Measurements from ENCODE around the gene MEF2D. TPM values are rescaled to one million over a fixed set of nuclear protein-coding genes. Genes with fewer than 3 reads are reported as not detected.

The MEF2D gene
- total RNA-seq, 1 donor from 2014 or later = 16.6 TPM

DNA sequence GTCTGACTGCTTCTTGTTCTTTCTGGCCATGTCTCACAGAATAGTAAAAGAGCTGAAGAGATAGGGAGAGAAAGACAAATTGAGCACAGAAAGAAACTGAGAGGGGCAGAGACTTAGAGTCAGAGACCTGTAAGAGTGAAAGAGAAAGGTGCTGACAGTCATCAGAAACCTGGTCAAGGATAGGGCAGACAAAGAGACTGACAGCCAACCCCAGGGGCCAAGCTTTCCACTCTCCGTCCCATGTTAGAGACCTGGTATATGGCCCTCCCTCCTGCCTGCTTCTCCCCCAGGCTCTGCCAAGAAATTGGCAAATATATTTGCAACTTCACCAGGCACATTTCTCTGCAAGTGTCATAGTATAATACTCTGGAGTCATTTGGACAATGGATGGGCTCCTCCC, 67.0 kb downstream of the MEF2D start:
- TF ChIP-seq, protein P1, sequence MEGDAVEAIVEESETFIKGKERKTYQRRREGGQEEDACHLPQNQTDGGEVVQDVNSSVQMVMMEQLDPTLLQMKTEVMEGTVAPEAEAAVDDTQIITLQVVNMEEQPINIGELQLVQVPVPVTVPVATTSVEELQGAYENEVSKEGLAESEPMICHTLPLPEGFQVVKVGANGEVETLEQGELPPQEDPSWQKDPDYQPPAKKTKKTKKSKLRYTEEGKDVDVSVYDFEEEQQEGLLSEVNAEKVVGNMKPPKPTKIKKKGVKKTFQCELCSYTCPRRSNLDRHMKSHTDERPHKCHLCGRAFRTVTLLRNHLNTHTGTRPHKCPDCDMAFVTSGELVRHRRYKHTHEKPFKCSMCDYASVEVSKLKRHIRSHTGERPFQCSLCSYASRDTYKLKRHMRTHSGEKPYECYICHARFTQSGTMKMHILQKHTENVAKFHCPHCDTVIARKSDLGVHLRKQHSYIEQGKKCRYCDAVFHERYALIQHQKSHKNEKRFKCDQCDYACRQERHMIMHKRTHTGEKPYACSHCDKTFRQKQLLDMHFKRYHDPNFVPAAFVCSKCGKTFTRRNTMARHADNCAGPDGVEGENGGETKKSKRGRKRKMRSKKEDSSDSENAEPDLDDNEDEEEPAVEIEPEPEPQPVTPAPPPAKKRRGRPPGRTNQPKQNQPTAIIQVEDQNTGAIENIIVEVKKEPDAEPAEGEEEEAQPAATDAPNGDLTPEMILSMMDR (IDR thresholded peaks at IDR 0.05; ENCODE audit: insufficient read depth, low read length, poor library complexity, severe bottlenecking) = no peak
- no peak overlapping the region for H3K4me3 ChIP-seq (ENCODE audit: low read depth, low read length)
- peaks cover 89% of the 10 kb centered on the region for H3K27me3 ChIP-seq (ENCODE audit: control insufficient read depth, insufficient read depth, low read length)
- H3K36me3 ChIP-seq (ENCODE audit: control insufficient read depth, insufficient read depth, low read length) = no peaks in the 10 kb centered on the region
- no peak for DNase-seq (ENCODE audit: low read depth)

GRCh38 chr1:156433032-156433431, 67.5 kb downstream of the MEF2D start:
- no peak overlapping the region for H3K4me3 ChIP-seq (ENCODE audit: low read depth, low read length)
- no peak for DNase-seq (ENCODE audit: low read depth)
- TF ChIP-seq, protein P1 (IDR thresholded peaks at IDR 0.05; ENCODE audit: insufficient read depth, low read length, poor library complexity, severe bottlenecking) = no peak
- peaks cover 93% of the 10 kb centered on the region for H3K27me3 ChIP-seq (ENCODE audit: control insufficient read depth, insufficient read depth, low read length)
- H3K36me3 ChIP-seq (ENCODE audit: control insufficient read depth, insufficient read depth, low read length) = no peaks in the 10 kb centered on the region

DNA sequence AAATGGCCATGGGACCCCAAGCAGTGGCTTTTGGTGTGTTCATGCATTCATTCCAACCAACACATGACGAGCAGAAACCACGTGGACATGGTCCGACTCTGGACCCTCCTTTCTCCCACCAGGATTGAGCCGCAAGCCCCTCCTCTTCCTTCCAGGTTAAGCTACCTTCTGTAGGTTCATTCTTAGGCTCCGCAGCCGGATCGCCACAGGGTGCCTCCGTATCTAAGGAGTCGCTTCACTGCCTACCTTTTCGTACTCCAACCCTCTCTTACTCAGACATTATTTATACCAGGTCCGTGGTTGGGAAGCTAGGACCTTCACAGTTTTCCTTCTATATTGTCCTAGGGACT, 67.9 kb downstream of the MEF2D start:
- Histone ChIP-seq H3K27me3 (ENCODE audit: control insufficient read depth, insufficient read depth, low read length) (peaks cover 94% of the 10 kb centered on the region), H3K36me3 (ENCODE audit: control insufficient read depth, insufficient read depth, low read length) (no peaks in the 10 kb centered on the region), H3K4me3 (ENCODE audit: low read depth, low read length) (no peak overlapping the region)
- no peak for DNase-seq (ENCODE audit: low read depth)
- TF ChIP-seq, protein P1 (IDR thresholded peaks at IDR 0.05; ENCODE audit: insufficient read depth, low read length, poor library complexity, severe bottlenecking) = no peak

- peaks cover 91% of the 10 kb centered on the region for H3K27me3 ChIP-seq (ENCODE audit: control insufficient read depth, insufficient read depth, low read length)
- DNase-seq (ENCODE audit: low read depth) = no peak
- no peaks in the 10 kb centered on the region for H3K36me3 ChIP-seq (ENCODE audit: control insufficient read depth, insufficient read depth, low read length)
- no peak overlapping the region for H3K4me3 ChIP-seq (ENCODE audit: low read depth, low read length)
- TF ChIP-seq, protein P1 (IDR thresholded peaks at IDR 0.05; ENCODE audit: insufficient read depth, low read length, poor library complexity, severe bottlenecking) = no peak
These were observed 68.6 kb downstream of the MEF2D start for GRCh38 chr1:156431769-156432668.

DNA sequence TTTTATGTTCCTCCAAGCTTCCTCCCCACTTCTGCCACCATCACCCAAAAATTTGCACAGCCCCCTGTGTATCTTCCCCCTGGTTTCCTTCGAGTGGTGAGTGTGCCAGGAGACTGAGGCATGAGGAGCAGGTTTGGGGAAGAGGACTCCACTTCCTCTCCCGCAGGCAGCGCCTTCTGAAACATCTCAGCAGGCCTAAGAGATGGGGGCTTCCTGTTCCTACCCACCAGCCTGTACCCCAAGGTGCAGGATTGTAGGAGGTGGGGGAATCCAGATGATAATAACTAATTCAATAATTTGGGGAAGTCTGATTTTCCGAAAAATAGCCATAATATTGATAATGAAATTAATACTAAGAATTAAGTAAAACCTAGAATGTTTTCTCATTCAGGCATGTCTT, 69.2 kb downstream of the MEF2D start:
- Histone ChIP-seq H3K36me3 (ENCODE audit: control insufficient read depth, insufficient read depth, low read length) (no peaks in the 10 kb centered on the region), H3K27me3 (ENCODE audit: control insufficient read depth, insufficient read depth, low read length) (peaks cover 91% of the 10 kb centered on the region), H3K4me3 (ENCODE audit: low read depth, low read length) (no peak overlapping the region)
- TF ChIP-seq, protein P1 (IDR thresholded peaks at IDR 0.05; ENCODE audit: insufficient read depth, low read length, poor library complexity, severe bottlenecking) = no peak
- DNase-seq (ENCODE audit: low read depth) = no peak

- TF ChIP-seq, protein P1 (IDR thresholded peaks at IDR 0.05; ENCODE audit: insufficient read depth, low read length, poor library complexity, severe bottlenecking) = no peak
- H3K27me3 ChIP-seq (ENCODE audit: control insufficient read depth, insufficient read depth, low read length) = peaks cover 91% of the 10 kb centered on the region
- no peak for DNase-seq (ENCODE audit: low read depth)
- H3K4me3 ChIP-seq (ENCODE audit: low read depth, low read length) = no peak overlapping the region
- H3K36me3 ChIP-seq (ENCODE audit: control insufficient read depth, insufficient read depth, low read length) = no peaks in the 10 kb centered on the region
These were observed 69.7 kb downstream of the MEF2D start for GRCh38 chr1:156430866-156431265.
